Activated CD4-positive, alpha-beta T cell treated with anti-CD3 and anti-CD28 coated beads, Interleukin-2, amount 10 ng/mL, durations not matched to agents 24 days and 14 days (primary cell): ENCODE data around the gene NRAP. TPM values are rescaled to one million over a fixed set of nuclear protein-coding genes. Genes with fewer than 3 reads are reported as not detected.

Experiments used
- DNase-seq: peaks from one replicate; pipeline ENCODE4 v3.0.0; 2022
- H3K27ac Mint-ChIP-seq: one replicate; pipeline ENCODE4 v1.8.0; 2022; ENCODE audit warnings: mild to moderate bottlenecking, mixed read lengths
- H3K27me3 Mint-ChIP-seq: one replicate; pipeline ENCODE4 v1.8.0; 2022; ENCODE audit warnings: mixed read lengths
- H3K36me3 Mint-ChIP-seq: one replicate; pipeline ENCODE4 v1.8.0; 2022; ENCODE audit warnings: low read depth, mild to moderate bottlenecking, mixed read lengths
- H3K4me1 Mint-ChIP-seq: one replicate; pipeline ENCODE4 v1.8.0; 2021; ENCODE audit warnings: mixed read lengths
- H3K4me3 Mint-ChIP-seq: one replicate; pipeline ENCODE4 v1.8.0; 2022; ENCODE audit warnings: mild to moderate bottlenecking, moderate library complexity, mixed read lengths
- H3K9me3 Mint-ChIP-seq: one replicate; pipeline ENCODE4 v1.8.0; 2021; ENCODE audit warnings: mixed read lengths
- intact Hi-C: fragments of 100-400 bp; cut with micrococcal nuclease; formaldehyde crosslinking; loops from one replicate; pipeline ENCODE4 v1.15.1; 2023
- total RNA-seq: library from RNA; stranded (reverse); gene quantifications from 2 replicates; pipeline ENCODE4 v1.2.3, GENCODE V29; 2022

The NRAP gene
- total RNA-seq, 1 donor from 2014 or later: not detected

GRCh38 chr10:113603057-113603777 lies 60.6 kb downstream of the NRAP start:
- H3K4me1 Mint-ChIP-seq: no peaks in the 10 kb centered on the region
- H3K9me3 Mint-ChIP-seq: peaks cover 5% of the 10 kb centered on the region
- no peaks in the 10 kb centered on the region for H3K36me3 Mint-ChIP-seq
- H3K4me3 Mint-ChIP-seq: no peak overlapping the region
- intact Hi-C loops: no loop called here
- no peak for DNase-seq
- no peak overlapping the region for H3K27ac Mint-ChIP-seq
- H3K27me3 Mint-ChIP-seq: peaks cover 2% of the 10 kb centered on the region

GRCh38 chr10:113600569-113600968 lies 63.3 kb downstream of the NRAP start:
- H3K4me3 Mint-ChIP-seq: no peak overlapping the region
- no peak for DNase-seq
- H3K27ac Mint-ChIP-seq: no peak overlapping the region
- peaks cover 5% of the 10 kb centered on the region for H3K9me3 Mint-ChIP-seq
- H3K36me3 Mint-ChIP-seq: no peaks in the 10 kb centered on the region
- no peaks in the 10 kb centered on the region for H3K4me1 Mint-ChIP-seq
- intact Hi-C loops: no loop called here
- H3K27me3 Mint-ChIP-seq: no peaks in the 10 kb centered on the region

GRCh38 chr10:113594652-113595051 lies 69.2 kb downstream of the NRAP start:
- no peak for DNase-seq
- intact Hi-C loops: no loop called here

GRCh38 chr10:113592380-113592779 lies 71.5 kb downstream of the NRAP start:
- no peaks in the 10 kb centered on the region for H3K27me3 Mint-ChIP-seq
- H3K4me1 Mint-ChIP-seq: no peaks in the 10 kb centered on the region
- H3K4me3 Mint-ChIP-seq: no peak overlapping the region
- intact Hi-C loops: no loop called here
- H3K9me3 Mint-ChIP-seq: no peaks in the 10 kb centered on the region
- DNase-seq: no peak
- H3K27ac Mint-ChIP-seq: no peak overlapping the region
- H3K36me3 Mint-ChIP-seq: no peaks in the 10 kb centered on the region

More at GRCh38 chr10:113594652-113595051, 69.2 kb downstream of the NRAP start:
- Mint-ChIP-seq H3K27me3 (no peaks in the 10 kb centered on the region), H3K9me3 (no peaks in the 10 kb centered on the region), H3K36me3 (no peaks in the 10 kb centered on the region), H3K27ac (no peak overlapping the region), H3K4me3 (no peak overlapping the region), H3K4me1 (no peaks in the 10 kb centered on the region)

- no peaks in the 10 kb centered on the region for H3K36me3 Mint-ChIP-seq
These were observed 73.3 kb downstream of the NRAP start for GRCh38 chr10:113590581-113590980.

GRCh38 chr10:113589201-113589770 lies 74.6 kb downstream of the NRAP start:
- no peaks in the 10 kb centered on the region for H3K36me3 Mint-ChIP-seq
- no peak for DNase-seq
- no peaks in the 10 kb centered on the region for H3K9me3 Mint-ChIP-seq
- H3K27me3 Mint-ChIP-seq: peaks cover 2% of the 10 kb centered on the region
- H3K4me3 Mint-ChIP-seq: no peak overlapping the region
- no peaks in the 10 kb centered on the region for H3K4me1 Mint-ChIP-seq
- intact Hi-C loops: no loop called here
- no peak overlapping the region for H3K27ac Mint-ChIP-seq

More at GRCh38 chr10:113590581-113590980, 73.3 kb downstream of the NRAP start:
- Mint-ChIP-seq H3K4me3 (no peak overlapping the region), H3K9me3 (no peaks in the 10 kb centered on the region), H3K27ac (no peak overlapping the region), H3K27me3 (no peaks in the 10 kb centered on the region), H3K4me1 (no peaks in the 10 kb centered on the region)
- no peak for DNase-seq
- intact Hi-C loops: no loop called here

GRCh38 chr10:113585949-113586348 lies 77.9 kb downstream of the NRAP start:
- no peak for DNase-seq
- no peaks in the 10 kb centered on the region for H3K4me1 Mint-ChIP-seq
- peaks cover 6% of the 10 kb centered on the region for H3K27me3 Mint-ChIP-seq
- no peaks in the 10 kb centered on the region for H3K36me3 Mint-ChIP-seq
- no peak overlapping the region for H3K27ac Mint-ChIP-seq
- intact Hi-C loops: no loop called here
- H3K9me3 Mint-ChIP-seq: no peaks in the 10 kb centered on the region
- H3K4me3 Mint-ChIP-seq: no peak overlapping the region

- Mint-ChIP-seq H3K36me3 (no peaks in the 10 kb centered on the region), H3K27me3 (peaks cover 6% of the 10 kb centered on the region), H3K9me3 (no peaks in the 10 kb centered on the region), H3K4me1 (no peaks in the 10 kb centered on the region), H3K27ac (no peak overlapping the region), H3K4me3 (no peak overlapping the region)
- intact Hi-C loops: no loop called here
- DNase-seq: no peak
These were observed 80.3 kb downstream of the NRAP start for GRCh38 chr10:113583571-113583970.

- intact Hi-C loops: no loop called here
- H3K4me1 Mint-ChIP-seq: no peaks in the 10 kb centered on the region
These were observed 82.7 kb downstream of the NRAP start for GRCh38 chr10:113581092-113581491.

GRCh38 chr10:113578773-113579172 lies 85.1 kb downstream of the NRAP start:
- no peak for DNase-seq
- no peak overlapping the region for H3K4me3 Mint-ChIP-seq
- H3K9me3 Mint-ChIP-seq: no peaks in the 10 kb centered on the region
- no peaks in the 10 kb centered on the region for H3K36me3 Mint-ChIP-seq
- H3K27ac Mint-ChIP-seq: no peak overlapping the region
- H3K27me3 Mint-ChIP-seq: peaks cover 3% of the 10 kb centered on the region
- intact Hi-C loops: no loop called here
- no peaks in the 10 kb centered on the region for H3K4me1 Mint-ChIP-seq

More at GRCh38 chr10:113581092-113581491, 82.7 kb downstream of the NRAP start:
- no peaks in the 10 kb centered on the region for H3K9me3 Mint-ChIP-seq
- DNase-seq: no peak
- H3K36me3 Mint-ChIP-seq: no peaks in the 10 kb centered on the region
- H3K4me3 Mint-ChIP-seq: no peak overlapping the region
- H3K27ac Mint-ChIP-seq: no peak overlapping the region
- H3K27me3 Mint-ChIP-seq: peaks cover 6% of the 10 kb centered on the region

GRCh38 chr10:113576852-113577251 lies 87.0 kb downstream of the NRAP start:
- H3K4me3 Mint-ChIP-seq: no peak overlapping the region
- intact Hi-C loops: no loop called here
- H3K36me3 Mint-ChIP-seq: no peaks in the 10 kb centered on the region
- H3K4me1 Mint-ChIP-seq: no peaks in the 10 kb centered on the region
- no peaks in the 10 kb centered on the region for H3K27me3 Mint-ChIP-seq
- no peak overlapping the region for H3K27ac Mint-ChIP-seq
- no peaks in the 10 kb centered on the region for H3K9me3 Mint-ChIP-seq
- peak; percentile 64 for DNase-seq

GRCh38 chr10:113573368-113573767 lies 90.5 kb downstream of the NRAP start:
- H3K27ac Mint-ChIP-seq: no peak overlapping the region
- H3K27me3 Mint-ChIP-seq: no peaks in the 10 kb centered on the region
- no peak for DNase-seq
- H3K9me3 Mint-ChIP-seq: no peaks in the 10 kb centered on the region
- H3K4me1 Mint-ChIP-seq: no peaks in the 10 kb centered on the region
- H3K4me3 Mint-ChIP-seq: no peak overlapping the region
- H3K36me3 Mint-ChIP-seq: no peaks in the 10 kb centered on the region
- intact Hi-C loops: no loop called here

- Mint-ChIP-seq H3K4me1 (no peaks in the 10 kb centered on the region), H3K36me3 (no peaks in the 10 kb centered on the region), H3K4me3 (no peak overlapping the region), H3K9me3 (no peaks in the 10 kb centered on the region), H3K27ac (no peak overlapping the region), H3K27me3 (no peaks in the 10 kb centered on the region)
- no peak for DNase-seq
- intact Hi-C loops: no loop called here
These were observed 91.1 kb downstream of the NRAP start for GRCh38 chr10:113572520-113573290.

- no peaks in the 10 kb centered on the region for H3K27me3 Mint-ChIP-seq
- no peaks in the 10 kb centered on the region for H3K9me3 Mint-ChIP-seq
- no peak for DNase-seq
- H3K36me3 Mint-ChIP-seq: no peaks in the 10 kb centered on the region
- intact Hi-C loops: no loop called here
- H3K4me1 Mint-ChIP-seq: no peaks in the 10 kb centered on the region
- H3K4me3 Mint-ChIP-seq: no peak overlapping the region
- no peak overlapping the region for H3K27ac Mint-ChIP-seq
These were observed 94.3 kb downstream of the NRAP start for GRCh38 chr10:113569576-113569975.
